ENCODE measurements around the gene HSPB7.

HSPB7 gene

GRCh38 chr1:16006552-16007485 lies 11.0 kb downstream of the HSPB7 start (continued):
- peak; percentile 94 for TF ChIP-seq PRDM10 (tag by site-specific recombination; IDR thresholded peaks at IDR 0.05)
- TF ChIP-seq ZSCAN4 (tag by site-specific recombination; IDR thresholded peaks at IDR 0.05): no peak
- no peak for TF ChIP-seq ZNF707 (tag by site-specific recombination; IDR thresholded peaks at IDR 0.05)
- 0 out of 2 replicates have a peak, but pooled peaks have one; percentile 20 for TF ChIP-seq ZNF654 (tag by site-specific recombination; IDR thresholded peaks at IDR 0.05; ENCODE audit: low read depth)

GRCh38 chr1:16006010-16006409 lies 11.8 kb downstream of the HSPB7 start:
- Histone ChIP-seq H3K4me3 (ENCODE audit: low read depth, low read length) (no peak overlapping the region), H3K27ac (ENCODE audit: extremely low read depth, low read depth, low read length) (no peak overlapping the region), H3K36me3 (ENCODE audit: control insufficient read depth in 2 of 2, insufficient read depth in 1 of 2, low read length in 2 of 2) (no peaks in the 10 kb centered on the region), H3K9me3 (ENCODE audit: control insufficient read depth, insufficient read depth, low read depth, low read length) (no peaks in the 10 kb centered on the region), H3K4me1 (ENCODE audit: control insufficient read depth, insufficient read depth, low read length) (no peaks in the 10 kb centered on the region)
- CTCF ChIA-PET: interaction anchor here (0.5 to 1.1 kb wide), 4 partner anchors 48 to 191 kb away, joined by 3 to 4 read pairs (median 3); no protein-coding TSS in a partner anchor
- POLR2A ChIA-PET: no interaction called here
- TF ChIP-seq PRDM10 (tag by site-specific recombination; IDR thresholded peaks at IDR 0.05): no peak
- TF ChIP-seq ZNF366 (tag by site-specific recombination; conservative IDR thresholded peaks at IDR 0.05): no peak
- TF ChIP-seq ZNF548 (tag by site-specific recombination; IDR thresholded peaks at IDR 0.05): no peak
- TF ChIP-seq ZBTB48 (tag by site-specific recombination; IDR thresholded peaks at IDR 0.05): no peak
- no peak for TF ChIP-seq ZNF677 (tag by site-specific recombination; IDR thresholded peaks at IDR 0.05)
- no peak for TF ChIP-seq ZNF157 (tag by site-specific recombination; IDR thresholded peaks at IDR 0.05)
- TF ChIP-seq ATF2 (tag by site-specific recombination; IDR thresholded peaks at IDR 0.05; ENCODE audit: low read depth): no peak
- TF ChIP-seq GFI1B (tag by site-specific recombination; IDR thresholded peaks at IDR 0.05): no peak
- TF ChIP-seq ZBTB8A (tag by site-specific recombination; IDR thresholded peaks at IDR 0.05): no peak
- TF ChIP-seq ZNF398 (tag by site-specific recombination; IDR thresholded peaks at IDR 0.05): no peak
- no peak for TF ChIP-seq ZNF792 (tag by site-specific recombination; IDR thresholded peaks at IDR 0.05)
- TF ChIP-seq ZNF302 (tag by site-specific recombination; IDR thresholded peaks at IDR 0.05; ENCODE audit: low read depth): no peak
- TF ChIP-seq KLF1 (tag by site-specific recombination; IDR thresholded peaks at IDR 0.05): no peak
- TF ChIP-seq ZNF580 (tag by site-specific recombination; IDR thresholded peaks at IDR 0.05): no peak
- no peak for TF ChIP-seq ZNF324 (tag by site-specific recombination; IDR thresholded peaks at IDR 0.05)

Data from HEK293 (cell line).